ENCODE measurements around the gene WWOX.

- TF ChIP-seq REST (IDR thresholded peaks at IDR 0.05; ENCODE audit: borderline replicate concordance) (no peak), CTCF (IDR thresholded peaks at IDR 0.05; ENCODE audit: poor library complexity, severe bottlenecking) (no peak), EZH2 (IDR thresholded peaks at IDR 0.05; ENCODE audit: borderline replicate concordance, insufficient read depth, low read length, poor library complexity, severe bottlenecking) (no peak), POLR2AphosphoS5 (IDR thresholded peaks at IDR 0.05) (no peak), EP300 (conservative IDR thresholded peaks at IDR 0.05; ENCODE audit: poor library complexity, severe bottlenecking) (no peak), MXI1 (conservative IDR thresholded peaks at IDR 0.05; ENCODE audit: poor library complexity, severe bottlenecking) (no peak), TAF1 (IDR thresholded peaks at IDR 0.05; ENCODE audit: low read depth) (no peak), RAD21 (conservative IDR thresholded peaks at IDR 0.05) (no peak), SMC3 (conservative IDR thresholded peaks at IDR 0.05; ENCODE audit: poor library complexity) (no peak)
These were observed 265.9 kb downstream of the WWOX start for GRCh38 chr16:78365366-78365765.

Data from neural cell (in vitro differentiated cells).